Suprapubic skin (tissue), 4 donors: Measurements from ENCODE around the gene GFY.

ENCODE experiments used
- CTCF ChIP-seq, 2 donors: fragments of 200-600 bp in 1 of 2; fragments of 450-650 bp in 1 of 2; sonication (generic) in 1 of 2; IDR thresholded peaks; one replicate each; pipeline ENCODE4 v1.5.1; 2016 to 2019; ENCODE audit warnings: antibody characterized with exemption in 2 of 2, mild to moderate bottlenecking in 1 of 2, moderate library complexity in 1 of 2
- EP300 ChIP-seq: sonication (generic); formaldehyde crosslinking; IDR thresholded peaks from one replicate; pipeline ENCODE4 v1.6.1; 2017; ENCODE audit warnings: antibody characterized with exemption
- POLR2A ChIP-seq, 2 donors: fragments of 450-650 bp; IDR thresholded peaks; one replicate each; pipeline ENCODE4 v1.6.1; 2017; ENCODE audit warnings: antibody characterized with exemption in 2 of 2, mild to moderate bottlenecking in 2 of 2, moderate library complexity in 2 of 2
- POLR2AphosphoS5 ChIP-seq, 3 donors: sonication (generic); formaldehyde crosslinking; IDR thresholded peaks; one replicate each; pipeline ENCODE4 v1.6.1; 2017; ENCODE audit warnings: antibody characterized with exemption in 3 of 3

GRCh38 chr19:49437231-49437630, 12.0 kb downstream of the GFY start:
- TF ChIP-seq CTCF (IDR thresholded peaks at IDR 0.05) (no peak), POLR2A (IDR thresholded peaks at IDR 0.05) (no peak), POLR2AphosphoS5 (IDR thresholded peaks at IDR 0.05) (no peak), EP300 (no peak)
